Subcutaneous adipose tissue (tissue), 4 donors: Measurements from ENCODE around the gene NAP1L5. TPM values are rescaled to one million over a fixed set of nuclear protein-coding genes. Genes with fewer than 3 reads are reported as not detected.

Source experiments
- CTCF ChIP-seq: fragments of 450-650 bp; IDR thresholded peaks from one replicate; pipeline ENCODE4 v1.5.1; 2016; ENCODE audit warnings: low read depth, mild to moderate bottlenecking, control low read depth, antibody characterized with exemption, moderate library complexity
- total RNA-seq, 4 donors: library from RNA; depleted of rRNA; stranded (reverse); fragments of >200 nt; gene quantifications; one replicate each; pipeline ENCODE4 v1.1.0, GENCODE V29; 2016

The NAP1L5 gene
- total RNA-seq, 4 donors from 2014 or later: 4.1 to 7.5 (median 6.0) TPM

GRCh38 chr4:88693792-88694191, 3.8 kb downstream of the NAP1L5 start:
- TF ChIP-seq CTCF: no peak

GRCh38 chr4:88690355-88690754, 7.3 kb downstream of the NAP1L5 start:
- no peak for TF ChIP-seq CTCF

GRCh38 chr4:88681209-88681608, 16.4 kb downstream of the NAP1L5 start:
- no peak for TF ChIP-seq CTCF

GRCh38 chr4:88675543-88675942, 22.1 kb downstream of the NAP1L5 start:
- no peak for TF ChIP-seq CTCF

- no peak for TF ChIP-seq CTCF
These were observed 22.6 kb downstream of the NAP1L5 start for GRCh38 chr4:88674979-88675378.

GRCh38 chr4:88674565-88674964, 23.1 kb downstream of the NAP1L5 start:
- no peak for TF ChIP-seq CTCF

GRCh38 chr4:88673886-88674285, 23.7 kb downstream of the NAP1L5 start:
- TF ChIP-seq CTCF: no peak
